CD4-positive, alpha-beta T cell treated with Interferon alpha-2 for 1 hour (primary cell): Measurements from ENCODE around the gene GNB1L.

Experiments
- DNase-seq, 2 donors: peaks; one replicate each; pipeline ENCODE4 v3.0.0-alpha.2; 2020 to 2022

GNB1L gene

GRCh38 chr22:19854778-19855503 lies at the start of gene GNB1L, which contains the start of gene RTL10:
TSS of gene GNB1L (minus strand) at chr22:19854874. CDS start at chr22:19821355, 33,519 bp downstream.
TSS of gene RTL10 (minus strand) at chr22:19854874. CDS start at chr22:19852261, 2,613 bp downstream.
- DNase-seq = peak; percentile 95 to 96

GRCh38 chr22:19904174-19904856 lies 49.6 kb upstream of the GNB1L start:
- DNase-seq = no peak

- DNase-seq = no peak
These were observed 48.8 kb upstream of the GNB1L start for GRCh38 chr22:19903513-19903912.

- DNase-seq = no peak
These were observed 48.4 kb upstream of the GNB1L start for GRCh38 chr22:19903031-19903430.

GRCh38 chr22:19902245-19902715 lies 47.6 kb upstream of the GNB1L start:
- no peak for DNase-seq

GRCh38 chr22:19901577-19902244 lies 47.0 kb upstream of the GNB1L start:
- no peak for DNase-seq

GRCh38 chr22:19900707-19901436 lies 46.2 kb upstream of the GNB1L start:
- no peak for DNase-seq

GRCh38 chr22:19898831-19899567 lies 44.3 kb upstream of the GNB1L start:
- no peak for DNase-seq

- no peak for DNase-seq
These were observed 43.5 kb upstream of the GNB1L start for GRCh38 chr22:19898145-19898544.

GRCh38 chr22:19897726-19898125 lies 43.1 kb upstream of the GNB1L start:
- no peak for DNase-seq

GRCh38 chr22:19896665-19897355 lies 42.1 kb upstream of the GNB1L start:
- DNase-seq = peak in 1 of 2 donors; percentile 14

GRCh38 chr22:19895160-19895849 lies 40.6 kb upstream of the GNB1L start:
- no peak for DNase-seq

- DNase-seq = no peak
These were observed 38.7 kb upstream of the GNB1L start for GRCh38 chr22:19893363-19893762.

- no peak for DNase-seq
These were observed 38.3 kb upstream of the GNB1L start for GRCh38 chr22:19892925-19893324.

- peak in 1 of 2 donors; percentile 32 for DNase-seq
These were observed 37.7 kb upstream of the GNB1L start for GRCh38 chr22:19892257-19892879.

- peak; percentile 69 to 78 for DNase-seq
These were observed 36.9 kb upstream of the GNB1L start for GRCh38 chr22:19891317-19892256.

GRCh38 chr22:19890502-19891316 lies 36.0 kb upstream of the GNB1L start:
- DNase-seq = no peak

- no peak for DNase-seq
These were observed 35.3 kb upstream of the GNB1L start for GRCh38 chr22:19889951-19890350.
